ENCODE measurements around the gene SLC41A3. TPM values are rescaled to one million over a fixed set of nuclear protein-coding genes. Genes with fewer than 3 reads are reported as not detected.

The SLC41A3 gene
- total and polyA plus RNA-seq, 11 donors, result 20.9 to 60.1 (median 46.4) TPM

DNA sequence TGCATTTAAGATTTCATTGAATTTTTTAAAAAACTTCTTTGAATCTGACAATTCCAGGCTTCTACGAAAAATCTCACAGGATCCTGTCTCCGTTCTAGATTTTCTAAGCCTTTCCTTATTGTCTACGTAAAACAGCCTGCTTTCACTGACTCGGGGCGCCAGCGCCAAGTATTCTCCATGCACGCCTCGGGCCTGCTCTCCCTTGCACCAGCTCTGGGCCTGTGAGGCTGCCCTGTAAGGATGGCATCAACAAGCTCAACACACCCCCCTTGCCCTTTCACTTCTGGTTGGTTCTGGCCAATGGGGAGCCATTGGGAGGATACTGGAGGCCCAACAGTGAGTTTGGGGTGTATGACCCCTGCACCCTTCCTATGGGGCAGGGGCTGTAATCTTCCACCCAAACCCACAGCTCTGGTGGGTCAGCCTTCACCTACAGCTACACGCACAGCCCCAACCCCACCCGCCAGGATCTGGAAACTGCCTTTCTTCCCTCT lies 47.8 kb downstream of the SLC41A3 start:
- ATAC-seq, result no peak
- no peaks in the 10 kb centered on the region for H3K9me3 ChIP-seq
- H3K27ac ChIP-seq, result no peak overlapping the region
- WGBS, 4 donors, result 98 to 99% (median 99%) methylated on average over 10 of the region's 10 CpGs
- TF ChIP-seq, protein P1, sequence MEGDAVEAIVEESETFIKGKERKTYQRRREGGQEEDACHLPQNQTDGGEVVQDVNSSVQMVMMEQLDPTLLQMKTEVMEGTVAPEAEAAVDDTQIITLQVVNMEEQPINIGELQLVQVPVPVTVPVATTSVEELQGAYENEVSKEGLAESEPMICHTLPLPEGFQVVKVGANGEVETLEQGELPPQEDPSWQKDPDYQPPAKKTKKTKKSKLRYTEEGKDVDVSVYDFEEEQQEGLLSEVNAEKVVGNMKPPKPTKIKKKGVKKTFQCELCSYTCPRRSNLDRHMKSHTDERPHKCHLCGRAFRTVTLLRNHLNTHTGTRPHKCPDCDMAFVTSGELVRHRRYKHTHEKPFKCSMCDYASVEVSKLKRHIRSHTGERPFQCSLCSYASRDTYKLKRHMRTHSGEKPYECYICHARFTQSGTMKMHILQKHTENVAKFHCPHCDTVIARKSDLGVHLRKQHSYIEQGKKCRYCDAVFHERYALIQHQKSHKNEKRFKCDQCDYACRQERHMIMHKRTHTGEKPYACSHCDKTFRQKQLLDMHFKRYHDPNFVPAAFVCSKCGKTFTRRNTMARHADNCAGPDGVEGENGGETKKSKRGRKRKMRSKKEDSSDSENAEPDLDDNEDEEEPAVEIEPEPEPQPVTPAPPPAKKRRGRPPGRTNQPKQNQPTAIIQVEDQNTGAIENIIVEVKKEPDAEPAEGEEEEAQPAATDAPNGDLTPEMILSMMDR (IDR thresholded peaks at IDR 0.05), result no peak
- TF ChIP-seq POLR2A (IDR thresholded peaks at IDR 0.05), result no peak
- peaks cover 0 to 42% (median 14%) of the 10 kb centered on the region in 9 donors for H3K36me3 ChIP-seq
- peak in 1 of 5 donors; percentile 6 for DNase-seq
- no peak overlapping the region for H3K4me3 ChIP-seq
- peaks cover 0 to 6% (median 0%) of the 10 kb centered on the region in 12 donors for H3K4me1 ChIP-seq
- no peaks in the 10 kb centered on the region for H3K27me3 ChIP-seq
- intact Hi-C loops (cut with DNase I), result no loop called here

DNA sequence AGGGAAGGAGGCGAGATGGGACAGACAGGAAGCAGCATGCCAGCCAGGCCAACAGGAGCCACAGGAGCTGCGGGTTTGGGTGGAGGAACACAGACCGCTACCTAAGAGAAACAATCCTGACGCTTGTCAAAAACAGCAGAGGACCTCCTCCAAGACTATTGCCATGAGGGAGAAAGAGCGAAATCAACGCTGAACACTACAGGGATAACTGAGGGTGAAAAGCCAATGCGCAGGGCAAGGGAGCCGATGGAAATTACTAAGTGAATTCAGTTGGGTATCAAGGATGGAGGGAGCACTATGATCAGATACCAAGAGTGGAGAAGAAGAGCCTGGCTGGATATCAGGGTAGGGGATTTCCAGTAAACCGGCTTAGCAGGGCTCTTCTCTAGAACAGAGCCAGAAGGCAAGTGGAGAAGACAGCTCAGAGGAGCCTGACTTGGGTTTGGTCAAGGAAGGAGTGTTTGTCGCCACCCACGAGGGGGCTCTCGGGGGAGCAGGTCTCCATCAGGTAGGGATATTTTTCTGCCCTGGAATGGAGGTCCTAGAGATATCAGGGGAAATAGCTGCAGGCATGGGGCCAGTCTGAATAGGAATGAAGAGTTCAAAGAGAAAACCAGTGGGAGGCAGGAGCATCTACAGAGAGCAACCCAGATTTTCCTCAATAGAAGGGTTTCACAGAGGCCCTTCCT lies 48.4 kb downstream of the SLC41A3 start:
- Histone ChIP-seq H3K4me3 (no peak overlapping the region), H3K4me1 (peaks cover 0 to 5% (median 0%) of the 10 kb centered on the region in 12 donors), H3K9me3 (no peaks in the 10 kb centered on the region), H3K27me3 (no peaks in the 10 kb centered on the region), H3K27ac (no peak overlapping the region), H3K36me3 (peaks cover 0 to 42% (median 14%) of the 10 kb centered on the region in 9 donors)
- 89 to 97% (median 95%) methylated on average over 12 of the region's 12 CpGs for WGBS, 4 donors
- intact Hi-C loops (cut with DNase I), result no loop called here
- DNase-seq (peak in 1 of 5 donors; percentile 9), ATAC-seq (no peak)
- TF ChIP-seq POLR2A (IDR thresholded peaks at IDR 0.05), result no peak
- TF ChIP-seq, protein P1 (IDR thresholded peaks at IDR 0.05), result no peak

DNA sequence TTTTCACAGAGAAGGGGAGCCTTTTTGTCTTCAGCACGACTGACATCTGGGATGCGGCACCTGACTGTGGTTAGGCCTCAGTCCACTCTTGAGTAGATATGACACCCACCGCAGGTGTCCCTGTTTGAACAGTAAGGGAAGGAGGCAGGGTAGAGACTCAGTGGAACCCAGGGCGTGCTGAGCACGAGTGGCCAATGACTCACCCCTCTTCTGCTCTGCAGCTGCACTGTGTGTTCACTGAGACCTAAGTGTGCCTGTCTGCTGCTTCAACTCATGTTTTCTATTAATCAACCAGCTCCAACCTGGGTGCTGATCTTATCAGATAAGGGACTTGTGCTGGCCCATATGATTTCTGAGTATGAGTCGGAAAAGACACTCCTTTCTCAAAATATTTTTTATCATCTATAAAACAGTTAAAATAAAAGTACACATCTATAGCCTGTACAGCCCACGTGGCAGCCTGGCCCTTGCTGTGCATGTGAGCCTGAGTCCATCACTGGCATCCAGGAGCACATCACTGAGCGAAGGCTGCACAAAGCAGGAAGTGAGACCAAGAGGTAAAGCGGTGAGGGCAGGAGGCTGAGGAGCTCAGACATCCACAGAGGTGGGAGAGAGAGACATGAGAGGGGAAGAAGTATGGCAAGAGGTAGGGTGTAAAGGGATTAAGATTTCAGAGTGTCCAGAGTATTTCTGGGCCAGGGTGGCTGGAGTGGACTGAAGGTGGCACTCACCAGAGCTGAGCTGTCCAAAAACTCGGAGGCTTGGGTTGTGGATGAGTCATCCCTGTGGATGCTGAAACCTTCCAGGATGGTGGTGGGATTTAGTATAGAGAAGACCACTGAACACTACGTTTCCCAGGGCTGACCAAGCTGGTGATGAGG lies 49.2 kb downstream of the SLC41A3 start:
- TF ChIP-seq, protein P1 (IDR thresholded peaks at IDR 0.05), result no peak
- TF ChIP-seq POLR2A (IDR thresholded peaks at IDR 0.05), result no peak
- no peaks in the 10 kb centered on the region for H3K9me3 ChIP-seq
- ATAC-seq, result peak in 1 of 4 donors; percentile 14
- 80 to 85% (median 83%) methylated on average over 11 of the region's 11 CpGs for WGBS, 4 donors
- peaks cover 0 to 42% (median 14%) of the 10 kb centered on the region in 9 donors for H3K36me3 ChIP-seq
- no peaks in the 10 kb centered on the region for H3K27me3 ChIP-seq
- intact Hi-C loops (cut with DNase I), result no loop called here
- no peak overlapping the region for H3K27ac ChIP-seq
- peak in 1 of 5 donors; percentile 5 for DNase-seq
- H3K4me1 ChIP-seq, result no peaks in the 10 kb centered on the region
- no peak overlapping the region for H3K4me3 ChIP-seq

DNA sequence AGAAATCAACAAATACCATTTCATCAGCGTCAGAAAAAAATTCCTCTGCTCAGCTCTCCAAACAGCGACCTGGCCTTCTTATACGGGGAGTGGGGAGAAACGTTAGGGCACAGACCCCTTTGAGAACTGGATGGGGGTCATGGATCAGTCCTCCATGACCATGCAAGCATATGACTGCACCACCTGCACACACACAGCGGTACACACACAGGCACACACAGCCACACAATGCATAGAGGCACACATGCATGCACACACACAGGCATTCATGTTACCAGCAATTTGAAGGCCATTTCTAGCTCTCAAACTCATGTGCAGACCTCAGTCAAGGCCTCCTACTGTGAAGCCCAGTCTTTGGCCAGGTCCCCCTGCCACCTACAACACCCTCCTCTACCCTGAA lies 50.2 kb downstream of the SLC41A3 start:
- no peak for DNase-seq
- no peak for ATAC-seq
- WGBS, 4 donors, result 89 to 94% (median 91%) methylated on average over 5 of the region's 5 CpGs
- H3K9me3 ChIP-seq, result peaks cover 0 to under 1% (median 0%) of the 10 kb centered on the region in 12 donors
- H3K4me3 ChIP-seq, result no peak overlapping the region
- no peak overlapping the region for H3K27ac ChIP-seq
- TF ChIP-seq, protein P1 (IDR thresholded peaks at IDR 0.05), result no peak
- TF ChIP-seq POLR2A (IDR thresholded peaks at IDR 0.05), result no peak
- intact Hi-C loops (cut with DNase I), result no loop called here
- H3K4me1 ChIP-seq, result no peaks in the 10 kb centered on the region
- no peaks in the 10 kb centered on the region for H3K27me3 ChIP-seq
- H3K36me3 ChIP-seq, result peaks cover 0 to 49% (median 14%) of the 10 kb centered on the region in 9 donors

Measured in heart left ventricle (tissue), 16 donors.